Dermis lymphatic vessel endothelial cell (primary cell): ENCODE measurements around the gene PCDHGA1. TPM values are rescaled to one million over a fixed set of nuclear protein-coding genes. Genes with fewer than 3 reads are reported as not detected.

Experiments
- total RNA-seq: library from RNA; depleted of rRNA; stranded (reverse); fragments of >200 nt; gene quantifications from 2 replicates; pipeline ENCODE4 v1.2.1, GENCODE V29; 2014

PCDHGA1 gene
- total RNA-seq, result 0.34 and 0.43 TPM in 2 replicates

DNA sequence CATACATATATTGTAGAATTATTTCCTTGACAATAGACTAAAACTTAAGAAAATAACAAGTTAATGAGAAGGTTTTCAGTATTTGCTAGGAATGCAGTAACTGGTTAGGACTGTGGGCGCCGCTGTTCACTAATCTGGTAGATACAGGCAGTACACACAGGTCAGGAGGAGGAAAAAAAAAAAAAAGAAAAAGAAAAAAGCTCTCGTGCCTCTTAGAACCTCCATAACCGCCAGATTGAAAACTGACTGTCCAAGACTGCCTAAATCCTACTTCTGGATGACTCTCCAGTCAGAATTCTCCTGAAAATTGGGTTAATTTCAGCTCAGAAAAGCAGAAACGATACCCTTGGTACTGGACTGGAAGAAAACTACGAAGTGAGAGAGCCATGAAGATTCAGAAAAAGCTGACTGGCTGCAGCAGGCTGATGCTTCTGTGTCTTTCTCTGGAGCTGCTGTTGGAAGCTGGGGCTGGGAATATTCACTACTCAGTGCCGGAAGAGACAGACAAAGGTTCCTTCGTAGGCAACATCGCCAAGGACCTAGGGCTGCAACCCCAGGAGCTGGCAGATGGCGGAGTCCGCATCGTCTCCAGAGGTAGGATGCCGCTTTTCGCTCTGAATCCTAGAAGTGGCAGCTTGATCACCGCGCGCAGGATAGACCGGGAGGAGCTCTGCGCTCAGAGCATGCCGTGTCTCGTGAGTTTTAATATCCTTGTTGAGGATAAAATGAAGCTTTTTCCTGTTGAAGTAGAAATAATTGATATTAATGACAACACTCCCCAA, at the start of gene PCDHGA1:
Gene PCDHGA1, plus strand, starts transcription at position 216 of the 782 bp plus-strand sequence.

DNA sequence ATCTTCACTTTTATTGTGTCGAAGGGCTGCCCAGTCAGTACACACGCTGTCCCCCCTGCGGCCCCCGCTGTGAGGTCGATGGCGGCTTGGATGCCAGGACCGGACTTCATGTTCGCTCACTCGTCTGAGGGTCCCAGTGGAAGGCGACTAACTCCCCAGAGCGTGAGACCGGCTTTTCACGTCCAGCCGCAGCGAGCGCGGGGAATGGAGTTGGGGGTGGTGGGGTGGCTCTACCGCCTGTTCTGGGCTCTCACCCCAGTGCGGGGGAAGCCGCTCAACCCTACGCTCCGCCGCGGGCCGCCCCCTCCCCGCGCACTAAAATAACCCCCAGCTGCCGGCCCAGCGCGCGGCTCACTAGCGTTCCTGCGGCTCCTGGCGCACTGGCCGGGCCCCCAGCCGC, 26.6 kb upstream of the PCDHGA1 start, which contains the start of gene SLC25A2:
Gene SLC25A2, minus strand, starts transcription at position 294 of the 400 bp plus-strand sequence. Its CDS starts 184 bp downstream, at position 110.

DNA sequence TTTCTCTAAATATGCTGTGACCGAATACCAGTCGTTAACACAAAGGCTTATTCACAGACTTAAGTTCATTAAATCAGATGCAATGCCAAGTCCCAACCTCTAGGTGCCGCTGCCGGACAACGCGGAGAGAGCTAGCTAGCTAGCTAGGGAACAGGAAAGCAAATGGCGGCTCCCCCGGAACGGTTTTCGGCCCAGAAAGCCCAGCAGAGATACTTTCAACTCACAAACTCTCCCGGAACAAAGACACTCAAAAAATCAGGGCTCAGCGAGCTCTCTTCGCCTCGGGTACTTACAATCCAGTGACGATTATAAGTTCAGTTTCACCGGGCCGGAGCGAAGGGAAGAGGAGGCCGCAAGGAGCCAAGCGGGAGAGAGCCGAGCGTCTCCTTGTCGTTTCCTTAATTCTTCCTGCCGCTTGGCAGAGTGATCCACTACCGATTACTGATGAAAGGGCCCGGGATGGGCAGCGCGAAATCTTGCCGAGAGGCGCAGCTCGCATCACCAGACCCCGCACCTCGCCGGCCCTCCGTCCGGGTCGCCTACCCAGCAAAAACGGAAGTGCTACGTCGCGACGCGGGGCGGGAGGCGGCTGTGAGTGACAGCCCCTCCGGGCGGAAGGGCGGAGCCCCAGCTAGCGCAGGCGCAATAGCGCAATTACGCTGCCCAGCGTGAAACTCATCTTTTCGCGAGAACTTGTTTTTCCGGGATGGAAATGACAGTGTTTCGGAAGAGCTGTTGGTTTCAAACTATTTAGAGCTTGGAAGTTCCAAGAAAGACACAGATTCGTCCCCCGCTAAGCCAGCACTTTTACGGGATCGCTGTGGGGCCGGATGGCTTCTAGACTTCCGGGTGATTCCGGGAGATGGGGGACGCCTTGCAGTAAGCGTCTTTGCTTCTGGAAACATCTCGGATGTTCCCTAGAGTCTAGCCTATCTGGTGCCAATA, 9.8 kb upstream of the PCDHGA1 start, which contains the start of gene TAF7:
Gene TAF7, minus strand, starts transcription at position 560 of the 945 bp plus-strand sequence. CDS start 740 bp downstream, outside the sequence.

DNA sequence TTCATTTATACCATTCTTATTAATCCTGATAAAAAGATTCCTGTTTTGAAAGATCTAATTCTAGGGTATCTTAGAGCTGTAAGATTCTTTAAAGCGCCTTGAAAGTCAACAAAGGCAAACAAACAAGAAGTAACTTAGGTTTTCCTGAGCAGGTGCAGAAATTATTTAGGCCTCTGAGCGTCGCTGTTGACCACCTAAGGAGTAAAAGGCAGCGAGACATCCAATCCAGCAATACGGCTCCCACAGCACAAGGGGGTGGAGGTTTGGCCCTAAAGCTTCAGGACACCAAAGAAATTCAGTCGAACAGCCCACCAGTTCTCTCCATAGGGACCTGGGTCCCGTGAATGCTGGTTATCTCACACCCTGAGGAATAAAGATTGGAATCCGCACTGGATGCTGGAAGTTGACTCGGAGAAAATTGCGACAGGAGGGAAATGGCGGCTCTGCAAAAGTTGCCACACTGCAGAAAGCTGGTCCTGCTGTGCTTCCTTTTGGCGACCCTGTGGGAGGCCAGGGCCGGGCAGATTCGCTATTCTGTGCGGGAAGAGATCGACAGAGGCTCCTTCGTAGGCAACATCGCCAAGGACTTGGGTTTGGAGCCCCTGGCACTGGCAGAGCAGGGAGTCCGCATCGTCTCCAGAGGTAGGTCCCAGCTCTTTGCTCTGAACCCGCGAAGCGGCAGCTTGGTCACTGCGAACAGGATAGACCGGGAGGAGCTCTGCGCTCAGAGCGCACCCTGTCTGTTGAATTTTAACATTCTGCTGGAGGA, 8.4 kb downstream of the PCDHGA1 start, which contains the start of gene PCDHGA2:
Gene PCDHGA2, plus strand, starts transcription at position 223 of the 769 bp plus-strand sequence.

DNA sequence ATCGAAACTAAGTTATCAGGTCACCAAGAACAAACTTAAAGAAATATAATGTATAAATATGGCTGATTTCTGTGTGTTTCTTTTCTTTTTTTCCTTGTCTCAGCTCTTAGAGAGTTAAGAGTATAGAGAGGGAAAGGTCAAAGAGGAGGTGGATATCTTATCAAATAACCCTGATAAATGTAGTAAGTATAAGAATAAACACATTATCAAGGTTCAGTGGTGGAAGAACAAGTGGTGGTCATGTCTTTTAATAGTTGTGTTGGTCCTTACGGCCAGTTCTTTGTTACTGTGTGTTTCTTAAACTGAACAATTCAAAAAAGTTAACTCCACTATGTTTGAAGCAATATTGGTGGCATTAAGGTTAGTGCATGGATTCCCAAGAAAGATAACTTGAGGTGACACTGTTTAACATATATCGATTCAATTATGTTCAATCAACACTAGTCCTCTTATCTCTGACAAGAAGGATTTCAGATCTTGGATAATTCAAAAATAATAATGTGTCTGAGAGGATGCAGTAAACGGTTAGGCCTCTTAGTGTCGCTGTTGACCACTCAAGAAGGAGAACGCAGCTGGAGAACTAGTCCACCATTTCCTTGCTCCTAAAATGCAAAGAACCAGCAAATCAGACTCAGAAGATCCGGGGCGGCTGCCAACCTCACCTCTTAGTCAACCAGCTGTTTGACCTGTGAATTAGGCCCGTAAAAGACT, 13.1 kb downstream of the PCDHGA1 start, which contains the start of gene PCDHGA3:
Gene PCDHGA3, plus strand, starts transcription at position 588 of the 711 bp plus-strand sequence. CDS start 205 bp downstream, outside the sequence.

DNA sequence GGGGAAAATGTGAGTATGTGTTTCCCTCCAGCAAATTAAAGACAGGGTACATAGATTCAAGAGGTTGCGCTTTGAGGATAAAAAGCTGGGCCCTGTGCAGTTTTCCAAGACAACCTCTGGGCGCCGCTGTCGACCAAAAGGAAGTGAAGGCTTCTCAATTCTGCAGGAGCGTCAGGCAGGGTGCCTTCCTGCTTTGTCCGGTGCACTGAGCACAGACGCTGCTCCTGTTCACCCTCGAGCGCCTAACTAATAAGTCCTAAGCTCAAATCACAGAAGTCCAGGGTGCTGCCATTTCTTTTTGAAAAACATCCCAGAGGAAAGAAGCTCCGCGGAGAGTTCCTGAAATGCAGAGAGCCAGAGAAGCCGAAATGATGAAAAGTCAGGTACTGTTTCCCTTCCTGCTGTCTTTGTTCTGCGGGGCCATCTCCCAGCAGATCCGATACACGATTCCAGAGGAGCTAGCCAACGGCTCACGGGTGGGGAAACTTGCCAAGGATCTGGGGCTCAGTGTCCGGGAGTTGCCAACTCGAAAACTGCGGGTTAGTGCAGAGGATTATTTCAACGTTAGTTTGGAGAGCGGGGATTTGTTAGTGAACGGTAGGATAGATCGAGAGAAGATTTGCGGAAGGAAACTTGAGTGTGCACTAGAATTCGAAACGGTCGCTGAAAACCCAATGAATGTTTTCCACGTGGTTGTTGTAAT, 19.8 kb downstream of the PCDHGA1 start, which contains the start of gene PCDHGB1:
Gene PCDHGB1, plus strand, starts transcription at position 183 of the 703 bp plus-strand sequence. Its CDS starts 162 bp downstream, at position 345.

DNA sequence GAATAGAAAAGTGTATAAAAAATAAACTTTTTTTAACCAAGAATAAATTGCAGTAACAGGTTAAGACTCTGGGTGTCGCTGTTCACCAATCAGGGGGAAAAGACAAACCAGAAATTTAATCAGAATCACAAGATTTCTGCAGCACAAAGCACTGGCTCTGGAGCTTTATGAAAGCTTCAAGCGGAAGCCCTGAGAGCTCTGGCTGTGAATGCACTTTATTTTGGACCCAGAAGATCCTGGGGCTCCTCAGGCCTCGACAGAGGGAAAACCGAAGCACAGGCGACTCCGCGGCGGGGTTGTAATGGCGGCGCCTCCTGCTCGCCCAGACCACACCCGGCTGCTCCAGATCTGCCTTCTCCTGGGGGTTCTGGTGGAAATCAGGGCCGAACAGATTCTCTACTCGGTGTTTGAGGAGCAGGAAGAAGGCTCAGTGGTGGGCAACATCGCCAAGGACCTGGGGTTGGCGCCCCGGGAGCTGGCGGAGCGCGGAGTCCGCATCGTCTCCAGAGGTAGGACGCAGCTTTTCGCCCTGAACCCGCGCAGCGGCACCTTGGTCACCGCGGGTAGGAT, 24.7 kb downstream of the PCDHGA1 start, which contains the start of gene PCDHGA4:
Gene PCDHGA4, plus strand, starts transcription at position 122 of the 570 bp plus-strand sequence. Its CDS starts 87 bp downstream, at position 209.

DNA sequence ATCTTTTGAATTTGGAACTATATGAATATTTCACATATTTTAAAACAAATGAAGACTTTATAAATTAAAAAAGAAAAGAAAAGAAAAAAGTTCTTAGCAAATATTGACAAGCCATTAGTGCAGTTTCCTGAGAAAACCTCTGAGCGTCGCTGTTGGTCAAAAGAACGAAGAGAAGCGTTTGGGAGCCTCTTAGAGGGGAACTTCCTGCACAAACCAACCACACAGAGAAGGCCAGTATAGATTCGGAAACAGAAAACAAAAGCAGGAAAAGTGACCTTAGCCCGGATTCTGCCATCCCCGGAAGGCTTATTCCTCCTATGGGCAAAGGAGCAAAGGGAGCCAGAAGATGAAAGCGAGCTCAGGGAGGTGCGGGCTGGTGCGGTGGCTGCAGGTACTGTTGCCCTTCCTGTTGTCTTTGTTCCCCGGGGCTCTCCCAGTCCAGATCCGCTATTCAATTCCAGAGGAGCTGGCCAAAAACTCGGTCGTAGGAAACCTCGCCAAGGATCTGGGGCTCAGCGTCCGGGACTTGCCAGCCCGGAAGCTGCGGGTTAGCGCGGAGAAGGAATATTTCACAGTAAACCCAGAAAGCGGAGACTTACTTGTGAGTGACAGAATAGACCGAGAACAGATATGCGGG, 29.6 kb downstream of the PCDHGA1 start, which contains the start of gene PCDHGB2:
Gene PCDHGB2, plus strand, starts transcription at position 205 of the 637 bp plus-strand sequence. Its CDS starts 142 bp downstream, at position 347.

DNA sequence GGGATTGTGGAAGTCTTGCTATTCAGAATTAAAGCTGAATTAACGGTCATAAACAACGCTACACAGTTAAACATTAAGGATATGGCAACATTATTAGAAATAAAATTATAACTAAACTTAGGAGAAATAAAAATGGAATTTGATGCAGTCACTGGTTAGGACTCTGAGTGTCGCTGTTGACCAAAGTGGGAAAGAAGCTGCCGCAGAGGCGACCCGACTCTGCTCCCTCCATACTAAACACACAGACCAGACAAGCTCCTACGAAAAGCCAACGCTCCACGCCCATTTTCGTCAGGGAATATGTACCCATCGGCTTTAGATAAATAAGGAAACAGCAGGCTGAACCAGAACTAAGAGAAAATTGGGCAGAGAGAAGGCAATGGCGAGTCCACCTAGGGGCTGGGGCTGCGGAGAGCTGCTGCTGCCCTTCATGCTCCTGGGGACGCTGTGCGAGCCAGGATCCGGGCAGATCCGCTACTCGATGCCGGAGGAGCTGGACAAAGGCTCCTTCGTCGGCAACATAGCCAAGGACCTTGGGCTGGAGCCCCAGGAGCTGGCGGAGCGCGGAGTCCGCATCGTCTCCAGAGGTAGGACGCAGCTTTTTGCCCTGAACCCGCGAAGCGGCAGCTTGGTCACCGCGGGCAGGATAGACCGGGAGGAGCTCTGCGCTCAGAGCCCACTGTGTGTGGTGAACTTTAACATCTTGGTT, 33.8 kb downstream of the PCDHGA1 start, which contains the start of gene PCDHGA5:
Gene PCDHGA5, plus strand, starts transcription at position 211 of the 709 bp plus-strand sequence. Its CDS starts 169 bp downstream, at position 380.

DNA sequence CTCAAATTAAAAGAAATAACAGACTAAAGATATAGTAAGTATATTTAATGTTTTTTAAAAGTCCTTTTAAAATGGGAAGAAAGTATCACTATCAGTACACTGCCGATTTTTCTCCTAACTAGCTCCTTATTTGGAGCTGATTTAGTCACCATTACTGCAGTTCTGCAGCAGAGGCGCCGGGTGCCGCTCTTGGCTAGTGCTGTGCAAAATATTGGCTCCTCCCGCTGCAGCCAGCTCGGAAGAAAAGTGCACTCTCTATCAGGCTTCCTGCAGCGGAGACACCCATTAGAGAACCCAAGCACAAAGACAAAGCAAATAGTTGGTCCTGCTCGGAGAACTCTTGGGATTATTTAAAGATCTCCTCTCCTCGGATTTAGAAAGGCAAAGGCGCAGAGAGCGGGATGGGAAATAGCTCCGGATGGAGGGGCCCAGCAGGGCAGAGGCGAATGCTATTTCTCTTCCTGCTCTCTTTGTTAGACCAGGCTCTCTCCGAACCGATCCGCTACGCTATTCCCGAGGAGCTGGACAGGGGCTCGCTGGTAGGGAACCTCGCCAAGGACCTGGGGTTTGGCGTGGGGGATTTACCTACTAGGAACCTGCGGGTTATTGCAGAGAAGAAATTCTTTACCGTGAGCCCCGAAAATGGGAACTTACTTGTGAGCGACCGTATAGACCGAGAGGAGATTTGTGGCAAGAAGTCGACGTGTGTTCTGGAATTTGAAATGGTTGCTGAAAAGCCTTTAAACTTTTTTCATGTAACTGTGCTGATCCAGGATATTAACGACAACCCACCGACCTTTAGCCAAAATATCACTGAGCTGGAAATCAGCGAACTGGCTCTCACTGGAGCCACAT, 39.9 kb downstream of the PCDHGA1 start, which contains the start of gene PCDHGB3:
Gene PCDHGB3, plus strand, starts transcription at position 249 of the 855 bp plus-strand sequence. Its CDS starts 153 bp downstream, at position 402.

DNA sequence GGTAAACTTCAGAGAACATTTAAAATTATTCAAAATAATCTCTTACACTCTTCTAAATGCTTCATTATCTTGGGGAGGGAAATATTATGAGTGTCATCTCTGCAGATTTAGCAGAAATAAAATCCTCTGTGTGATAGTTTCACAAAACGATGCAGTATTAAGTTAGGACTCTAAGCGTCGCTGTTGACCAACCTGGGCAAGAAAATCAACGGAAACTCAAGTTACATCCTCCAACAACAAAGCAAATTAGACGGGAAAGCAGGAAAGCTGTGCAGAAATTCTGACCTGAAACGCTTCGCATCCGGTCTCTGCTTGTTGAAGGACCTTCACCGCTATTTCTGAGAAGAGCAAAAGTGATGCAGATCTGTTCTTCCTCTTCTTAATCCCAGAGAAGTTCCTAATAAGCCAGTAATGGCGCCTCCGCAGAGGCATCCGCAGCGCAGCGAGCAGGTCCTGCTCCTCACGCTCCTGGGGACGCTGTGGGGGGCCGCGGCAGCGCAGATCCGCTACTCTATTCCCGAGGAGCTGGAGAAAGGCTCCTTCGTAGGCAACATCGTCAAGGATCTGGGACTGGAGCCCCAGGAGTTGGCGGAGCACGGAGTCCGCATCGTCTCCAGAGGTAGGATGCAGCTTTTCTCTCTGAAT, 43.5 kb downstream of the PCDHGA1 start, which contains the start of gene PCDHGA6:
Gene PCDHGA6, plus strand, starts transcription at position 219 of the 645 bp plus-strand sequence. Its CDS starts 193 bp downstream, at position 412.

DNA sequence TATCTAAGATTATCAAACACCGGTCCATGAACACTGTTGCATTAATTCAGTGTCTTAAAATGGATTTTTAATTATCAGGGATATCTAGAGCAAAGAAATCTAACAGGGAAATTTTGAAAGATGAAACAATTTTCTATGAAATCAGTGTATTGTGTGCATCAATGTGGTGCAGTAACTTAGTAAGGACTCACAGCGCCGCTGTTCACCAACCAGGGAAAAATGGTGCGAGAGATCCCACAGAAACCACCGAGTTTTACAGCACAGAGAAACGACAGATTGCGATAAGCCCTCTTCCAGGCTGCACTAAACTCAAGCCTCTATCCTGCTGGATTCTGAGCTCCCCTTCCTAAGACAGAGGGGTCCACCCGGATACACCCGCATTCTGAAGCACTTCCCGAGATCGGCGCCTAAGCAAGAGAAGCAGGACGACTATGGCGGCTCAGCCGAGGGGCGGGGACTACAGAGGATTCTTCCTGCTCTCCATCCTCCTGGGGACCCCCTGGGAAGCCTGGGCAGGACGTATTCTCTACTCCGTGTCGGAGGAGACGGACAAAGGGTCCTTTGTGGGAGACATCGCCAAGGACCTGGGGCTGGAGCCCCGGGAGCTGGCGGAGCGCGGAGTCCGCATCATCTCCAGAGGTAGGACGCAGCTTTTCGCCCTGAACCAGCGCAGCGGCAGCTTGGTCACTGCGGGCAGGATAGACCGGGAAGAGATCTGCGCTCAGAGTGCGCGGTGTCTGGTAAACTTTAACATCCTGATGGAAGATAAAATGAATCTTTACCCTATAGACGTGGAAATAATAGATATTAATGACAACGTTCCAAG, 52.4 kb downstream of the PCDHGA1 start, which contains the start of gene PCDHGA7:
Gene PCDHGA7, plus strand, starts transcription at position 274 of the 826 bp plus-strand sequence. Its CDS starts 158 bp downstream, at position 432.

DNA sequence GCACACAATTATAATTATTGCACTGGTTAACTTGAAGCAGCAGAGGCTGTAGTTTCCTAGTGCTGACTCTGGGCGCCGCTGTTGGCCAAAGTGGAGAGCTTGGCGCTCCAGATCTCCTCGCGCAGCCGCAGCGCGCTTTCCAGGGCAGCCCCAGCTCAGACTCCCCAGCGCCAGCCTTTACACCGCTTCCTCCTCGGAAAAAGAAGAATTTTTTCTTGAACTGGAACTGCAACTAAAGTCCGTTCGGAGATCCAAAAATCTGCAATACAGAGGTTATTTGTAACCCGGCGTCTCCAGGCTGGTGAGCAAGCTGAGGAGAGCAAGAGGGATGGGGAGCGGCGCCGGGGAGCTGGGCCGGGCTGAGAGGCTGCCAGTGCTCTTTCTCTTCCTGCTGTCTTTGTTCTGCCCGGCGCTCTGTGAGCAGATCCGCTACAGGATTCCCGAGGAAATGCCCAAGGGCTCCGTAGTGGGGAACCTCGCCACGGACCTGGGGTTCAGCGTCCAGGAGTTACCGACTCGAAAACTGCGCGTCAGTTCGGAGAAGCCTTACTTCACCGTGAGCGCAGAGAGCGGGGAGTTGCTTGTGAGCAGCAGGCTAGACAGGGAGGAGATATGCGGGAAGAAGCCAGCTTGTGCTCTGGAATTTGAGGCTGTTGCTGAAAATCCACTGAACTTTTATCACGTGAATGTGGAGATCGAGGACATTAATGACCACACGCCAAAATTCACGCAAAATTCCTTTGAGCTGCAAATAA, 57.4 kb downstream of the PCDHGA1 start, which contains the start of gene PCDHGB4:
Gene PCDHGB4, plus strand, starts transcription at position 142 of the 755 bp plus-strand sequence. Its CDS starts 187 bp downstream, at position 329.

DNA sequence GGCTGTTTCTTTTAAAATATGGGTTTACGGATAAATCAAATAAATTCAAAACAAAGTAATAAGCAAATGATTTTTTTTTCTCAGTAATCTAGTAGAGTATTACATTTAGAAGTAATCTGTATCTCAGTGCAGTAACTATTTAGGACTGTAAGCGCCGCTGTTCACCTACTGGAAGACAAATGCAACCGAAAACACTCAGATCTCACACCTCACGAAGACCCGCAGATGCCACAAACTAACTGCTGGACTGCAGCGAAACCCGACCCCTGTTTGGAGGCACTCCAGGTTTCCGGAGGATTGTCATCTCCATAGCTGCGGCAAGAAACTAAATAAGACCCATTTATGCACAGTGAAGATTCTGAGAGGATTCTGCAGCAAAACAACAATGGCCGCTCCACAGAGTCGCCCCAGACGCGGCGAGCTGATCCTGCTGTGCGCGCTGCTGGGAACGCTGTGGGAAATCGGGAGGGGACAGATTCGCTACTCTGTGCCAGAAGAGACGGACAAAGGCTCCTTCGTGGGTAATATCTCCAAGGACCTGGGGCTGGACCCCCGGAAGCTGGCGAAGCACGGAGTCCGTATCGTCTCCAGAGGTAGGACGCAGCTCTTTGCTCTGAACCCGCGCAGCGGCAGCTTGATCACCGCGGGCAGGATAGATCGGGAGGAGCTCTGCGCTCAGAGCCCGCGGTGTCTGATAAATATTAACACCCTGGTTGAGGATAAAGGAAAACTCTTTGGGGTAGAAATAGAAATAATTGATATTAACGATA, 62.3 kb downstream of the PCDHGA1 start, which contains the start of gene PCDHGA8:
Gene PCDHGA8, plus strand, starts transcription at position 205 of the 770 bp plus-strand sequence. Its CDS starts 181 bp downstream, at position 386.

